ENCODE results near the gene PLEKHH3. TPM values are rescaled to one million over a fixed set of nuclear protein-coding genes. Genes with fewer than 3 reads are reported as not detected.

PLEKHH3 gene
- total RNA-seq, 4 donors from 2014 or later: 32.4 to 57.7 (median 46.1) TPM

- Histone ChIP-seq H3K9me3 (no peaks in the 10 kb centered on the region), H3K27me3 (no peaks in the 10 kb centered on the region), H3K4me1 (peaks cover 0 to 41% (median 31%) of the 10 kb centered on the region in 4 donors), H3K4me3 (no peak overlapping the region), H3K27ac (no peak overlapping the region), H3K36me3 (peaks cover 0 to 49% (median 0%) of the 10 kb centered on the region in 3 donors)
- no peak for DNase-seq (ENCODE audit: low spot score in 2 of 2)
- 76 to 80% methylated on average over 50 of the region's 50 CpGs for WGBS, 2 donors
- TF ChIP-seq EP300 (IDR thresholded peaks at IDR 0.05): no peak
- no peak for TF ChIP-seq POLR2A (IDR thresholded peaks at IDR 0.05)
- TF ChIP-seq CTCF (IDR thresholded peaks at IDR 0.05): no peak
Observed at GRCh38 chr17:42684929-42685556, 8.2 kb upstream of the PLEKHH3 start.

GRCh38 chr17:42683407-42684034 lies 6.7 kb upstream of the PLEKHH3 start:
- Histone ChIP-seq H3K27me3 (no peaks in the 10 kb centered on the region), H3K9me3 (no peaks in the 10 kb centered on the region), H3K4me3 (peak overlapping the region in 2 of 4 donors; percentile 40 to 55), H3K4me1 (peaks cover 4 to 56% (median 46%) of the 10 kb centered on the region in 4 donors), H3K27ac (peak overlapping the region in 2 of 4 donors; percentile 82 to 86), H3K36me3 (peaks cover 0 to 35% (median 0%) of the 10 kb centered on the region in 3 donors)
- DNase-seq (ENCODE audit: low spot score in 2 of 2): no peak
- 15 to 18% methylated on average over 22 to 25 of the region's 25 CpGs for WGBS, 2 donors
- TF ChIP-seq POLR2A (IDR thresholded peaks at IDR 0.05) (no peak), EP300 (IDR thresholded peaks at IDR 0.05) (no peak), CTCF (IDR thresholded peaks at IDR 0.05) (no peak)

DNA sequence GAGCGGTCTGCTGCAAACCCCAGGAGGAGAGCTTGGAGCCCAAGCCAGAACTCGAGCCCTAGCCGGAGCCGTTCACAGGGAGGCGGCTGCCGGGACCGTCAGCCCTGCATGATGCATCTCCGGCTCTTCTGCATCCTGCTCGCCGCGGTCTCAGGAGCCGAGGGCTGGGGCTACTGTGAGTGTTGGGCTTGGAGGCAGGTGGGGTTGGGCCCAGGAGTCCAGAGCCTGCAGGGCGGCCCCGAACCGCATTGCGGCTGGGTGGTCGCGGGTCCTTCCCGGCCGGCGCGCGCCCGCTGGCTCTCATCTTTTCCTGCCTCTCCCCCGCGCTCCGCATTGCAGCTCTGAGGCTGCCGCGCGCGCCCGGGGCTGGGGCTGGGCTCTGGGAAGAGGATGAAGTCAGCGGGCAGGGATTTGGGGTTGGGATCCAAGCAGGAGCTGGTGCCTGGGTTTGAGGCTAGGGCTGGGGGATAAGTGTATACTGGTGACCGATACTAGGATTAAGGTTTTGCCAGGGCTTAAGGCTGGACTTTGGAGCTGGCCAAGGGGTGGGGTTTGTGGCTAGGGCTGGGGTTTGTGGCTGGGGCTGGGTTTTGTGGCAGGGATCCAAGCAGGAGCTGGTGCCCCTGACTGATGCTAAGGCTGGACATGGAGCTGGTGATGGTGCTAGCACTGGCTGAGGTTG lies 6.1 kb upstream of the PLEKHH3 start:
- DNase-seq (ENCODE audit: low spot score in 2 of 2): no peak
- H3K36me3 ChIP-seq: peaks cover 0 to 29% (median 0%) of the 10 kb centered on the region in 3 donors
- no peaks in the 10 kb centered on the region for H3K9me3 ChIP-seq
- TF ChIP-seq POLR2A (IDR thresholded peaks at IDR 0.05): no peak
- no peak for TF ChIP-seq CTCF (IDR thresholded peaks at IDR 0.05)
- peak in 1 of 2 donors; percentile 0 for TF ChIP-seq EP300 (IDR thresholded peaks at IDR 0.05)
- H3K27me3 ChIP-seq: no peaks in the 10 kb centered on the region
- H3K4me1 ChIP-seq: peaks cover 4 to 60% (median 48%) of the 10 kb centered on the region in 4 donors
- peak overlapping the region; percentile 37 to 86 (median 64) for H3K27ac ChIP-seq
- peak overlapping the region; percentile 24 to 55 (median 46) for H3K4me3 ChIP-seq
- 0 to 1% methylated on average over 31 to 34 of the region's 34 CpGs for WGBS, 2 donors

DNA sequence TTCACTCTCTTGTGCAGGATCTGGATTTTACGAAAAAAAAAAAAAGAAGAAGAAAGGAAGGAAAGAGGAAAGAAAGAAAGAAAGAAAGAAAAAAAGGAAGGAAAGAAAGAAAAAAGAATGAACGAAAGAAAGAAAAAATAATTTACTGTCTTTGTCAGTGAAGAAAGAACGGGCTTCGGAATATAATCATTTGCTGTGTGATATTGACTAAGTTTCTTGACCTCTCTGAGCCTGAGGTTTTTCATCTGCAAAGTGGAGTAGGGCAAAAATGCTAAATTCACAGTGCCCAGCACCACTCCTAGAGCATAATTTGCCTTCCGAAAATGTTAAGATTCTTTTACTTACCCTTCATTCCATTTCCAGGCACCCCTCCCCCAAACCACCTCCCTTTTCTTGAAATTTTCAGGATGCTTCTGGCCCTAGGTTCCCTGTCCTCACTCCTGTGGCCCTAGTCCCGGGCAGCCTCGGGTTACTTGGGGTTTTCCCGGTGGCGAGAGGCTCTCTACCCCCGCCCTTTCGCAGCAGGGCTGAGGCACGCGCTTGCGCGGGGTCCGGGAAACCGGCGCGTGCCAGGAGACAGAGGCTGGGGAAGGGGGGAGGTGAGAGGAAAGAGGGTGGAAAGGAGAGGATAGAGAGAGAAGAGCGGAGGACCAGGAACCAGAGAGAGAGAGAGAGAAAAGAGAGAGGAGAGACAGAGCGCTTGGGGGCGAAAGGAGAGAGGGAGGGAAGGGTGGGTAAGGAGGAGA lies 5.4 kb upstream of the PLEKHH3 start, which contains the start of gene CNTNAP1:
Gene CNTNAP1, plus strand, starts transcription at position 556 of the 746 bp plus-strand sequence. CDS start 299 bp downstream, outside the sequence.
- Histone ChIP-seq H3K27me3 (no peaks in the 10 kb centered on the region), H3K27ac (peak within 1 kb of the TSS; percentile 37 to 97 (median 66)), H3K4me1 (peaks cover 4 to 67% (median 50%) of the 10 kb centered on the region in 4 donors), H3K9me3 (no peaks in the 10 kb centered on the region), H3K4me3 (peak within 1 kb of the TSS; percentile 24 to 55 (median 46)), H3K36me3 (peaks cover 0 to 22% (median 0%) of the 10 kb centered on the region in 3 donors)
- no peak for TF ChIP-seq POLR2A (IDR thresholded peaks at IDR 0.05)
- peak in 1 of 2 donors; percentile 71 for TF ChIP-seq EP300 (IDR thresholded peaks at IDR 0.05)
- no peak for TF ChIP-seq CTCF (IDR thresholded peaks at IDR 0.05)
- WGBS, 2 donors: 10 to 11% methylated on average over 22 of the region's 22 CpGs
- DNase-seq (ENCODE audit: low spot score in 2 of 2): no peak

All from tibial nerve (tissue), 4 donors.